Vagina (tissue), 2 donors: ENCODE measurements around the gene U2AF1.
"Not testable (repeated sequence)": the region's sequence is repeated elsewhere in the genome, so short reads cannot be mapped to it uniquely, and the experiment has no call there.

ENCODE experiments used
- CTCF ChIP-seq, 3 experiments: fragments of 450-650 bp in 2 of 3; fragments of 200-600 bp in 1 of 3; sonication (generic) in 1 of 3; IDR thresholded peaks; one replicate each; pipeline ENCODE4 v1.5.1; 2017 to 2019; ENCODE audit warnings: antibody characterized with exemption in 3 of 3, mild to moderate bottlenecking in 2 of 3, moderate library complexity in 2 of 3
- POLR2A ChIP-seq, 2 donors: fragments of 450-650 bp; IDR thresholded peaks; one replicate each; pipeline ENCODE4 v1.6.1; 2017; ENCODE audit warnings: antibody characterized with exemption in 2 of 2, mild to moderate bottlenecking in 2 of 2, moderate library complexity in 2 of 2
- POLR2AphosphoS5 ChIP-seq, 2 donors: sonication (generic); formaldehyde crosslinking; IDR thresholded peaks; one replicate each; pipeline ENCODE4 v1.9.0; 2017; ENCODE audit warnings: antibody characterized with exemption in 2 of 2, mild to moderate bottlenecking in 2 of 2, low read depth in 1 of 2; ENCODE audit not compliant: insufficient read depth in 1 of 2

- TF ChIP-seq POLR2A (IDR thresholded peaks at IDR 0.05); CTCF (IDR thresholded peaks at IDR 0.05); POLR2AphosphoS5 (IDR thresholded peaks at IDR 0.05; ENCODE audit: insufficient read depth in 1 of 2, low read depth in 1 of 2): not testable (repeated sequence)
Measured at GRCh38 chr21:43141407-43141806, 34.0 kb upstream of the U2AF1 start.
